Central memory CD8-positive, alpha-beta T cell (primary cell): ENCODE results near the gene PEX16.

Experiments used
- ATAC-seq: fragments of 150-1000 bp; cut with Tn5 transposase; replicated peaks from 2 replicates; pipeline ENCODE4 v1.10.0; 2022; ENCODE audit warnings: mild to moderate bottlenecking, moderate FRiP score, moderate number of reproducible peaks; ENCODE audit not compliant: poor library complexity, severe bottlenecking; ENCODE audit errors: extremely low read depth
- DNase-seq, 2 donors: peaks; one replicate each; pipeline ENCODE4 v3.0.0; 2021; ENCODE audit warnings: low spot score in 2 of 2
- H3K27ac Mint-ChIP-seq: one replicate; pipeline ENCODE4 v1.8.0; 2022; ENCODE audit warnings: low read depth, mild to moderate bottlenecking, moderate library complexity, mixed read lengths
- H3K27me3 Mint-ChIP-seq: one replicate; pipeline ENCODE4 v1.8.0; 2022; ENCODE audit warnings: mixed read lengths
- H3K36me3 Mint-ChIP-seq: one replicate; pipeline ENCODE4 v1.8.0; 2022; ENCODE audit warnings: mild to moderate bottlenecking, moderate library complexity, mixed read lengths; ENCODE audit not compliant: insufficient read depth
- H3K4me1 Mint-ChIP-seq: one replicate; pipeline ENCODE4 v1.8.0; 2022; ENCODE audit warnings: mixed read lengths
- H3K4me3 Mint-ChIP-seq: one replicate; pipeline ENCODE4 v1.8.0; 2022; ENCODE audit warnings: mild to moderate bottlenecking, moderate library complexity, mixed read lengths
- H3K9me3 Mint-ChIP-seq: one replicate; pipeline ENCODE4 v1.8.0; 2022; ENCODE audit warnings: mixed read lengths

The PEX16 gene

GRCh38 chr11:45885274-45885920 is 32.3 kb downstream of the PEX16 start, which contains the start of gene MAPK8IP1:
MAPK8IP1 (plus strand) TSS chr11:45885651; CDS start chr11:45885821, 170 bp downstream.
- Mint-ChIP-seq H3K36me3 (peaks cover 20% of the 10 kb centered on the region), H3K9me3 (no peaks in the 10 kb centered on the region), H3K27ac (no peak within 1 kb of the TSS), H3K27me3 (no peaks in the 10 kb centered on the region), H3K4me1 (peaks cover 13% of the 10 kb centered on the region), H3K4me3 (peak within 1 kb of the TSS; percentile 61)
- peak; percentile 26 to 35 for DNase-seq
- ATAC-seq, result peak; percentile 72

DNA sequence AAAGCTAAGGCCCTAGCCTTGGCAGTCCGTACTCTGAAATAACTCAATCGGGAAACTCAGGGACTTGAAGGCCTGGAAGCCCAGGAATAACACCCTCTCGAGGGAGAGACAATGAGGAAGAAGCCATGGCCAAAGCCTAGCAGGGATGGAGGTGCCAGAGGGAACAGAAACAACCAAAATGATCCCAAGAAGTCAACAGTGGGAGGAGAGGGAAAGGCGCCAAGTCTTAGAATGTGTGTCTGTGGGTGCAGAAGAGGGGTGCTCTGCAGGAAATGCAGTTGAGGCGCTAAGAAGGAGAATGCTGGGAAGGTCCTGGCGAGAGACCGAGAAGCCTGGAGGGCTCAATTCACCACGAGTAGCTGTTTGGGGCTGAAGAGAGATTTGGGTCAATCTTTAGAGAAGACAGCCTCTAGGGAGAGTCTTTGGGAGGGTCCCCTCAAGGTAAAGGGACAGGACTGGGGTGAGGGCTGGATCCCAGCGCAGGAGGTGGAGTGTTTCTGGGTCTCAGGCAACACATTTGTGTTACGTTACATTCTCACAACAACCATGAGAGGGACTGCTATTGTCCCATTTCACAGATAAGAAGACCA is 33.0 kb downstream of the PEX16 start:
- no peaks in the 10 kb centered on the region for H3K27me3 Mint-ChIP-seq
- H3K9me3 Mint-ChIP-seq, result no peaks in the 10 kb centered on the region
- peaks cover 20% of the 10 kb centered on the region for H3K36me3 Mint-ChIP-seq
- no peak overlapping the region for H3K27ac Mint-ChIP-seq
- DNase-seq, result no peak
- peaks cover 16% of the 10 kb centered on the region for H3K4me1 Mint-ChIP-seq
- ATAC-seq, result no peak
- peak overlapping the region; percentile 61 for H3K4me3 Mint-ChIP-seq

- ATAC-seq, result no peak
- peaks cover 16% of the 10 kb centered on the region for H3K4me1 Mint-ChIP-seq
- no peak overlapping the region for H3K4me3 Mint-ChIP-seq
- H3K9me3 Mint-ChIP-seq, result no peaks in the 10 kb centered on the region
- peaks cover 34% of the 10 kb centered on the region for H3K36me3 Mint-ChIP-seq
- no peaks in the 10 kb centered on the region for H3K27me3 Mint-ChIP-seq
- DNase-seq, result no peak
- H3K27ac Mint-ChIP-seq, result no peak overlapping the region
These were observed 35.8 kb downstream of the PEX16 start for GRCh38 chr11:45881708-45882368.

- H3K4me1 Mint-ChIP-seq, result peaks cover 16% of the 10 kb centered on the region
- H3K27me3 Mint-ChIP-seq, result no peaks in the 10 kb centered on the region
- ATAC-seq (no peak), DNase-seq (no peak)
- peaks cover 39% of the 10 kb centered on the region for H3K36me3 Mint-ChIP-seq
- no peaks in the 10 kb centered on the region for H3K9me3 Mint-ChIP-seq
- H3K27ac Mint-ChIP-seq, result no peak overlapping the region
- H3K4me3 Mint-ChIP-seq, result no peak overlapping the region
These were observed 36.7 kb downstream of the PEX16 start for GRCh38 chr11:45880772-45881570.

DNA sequence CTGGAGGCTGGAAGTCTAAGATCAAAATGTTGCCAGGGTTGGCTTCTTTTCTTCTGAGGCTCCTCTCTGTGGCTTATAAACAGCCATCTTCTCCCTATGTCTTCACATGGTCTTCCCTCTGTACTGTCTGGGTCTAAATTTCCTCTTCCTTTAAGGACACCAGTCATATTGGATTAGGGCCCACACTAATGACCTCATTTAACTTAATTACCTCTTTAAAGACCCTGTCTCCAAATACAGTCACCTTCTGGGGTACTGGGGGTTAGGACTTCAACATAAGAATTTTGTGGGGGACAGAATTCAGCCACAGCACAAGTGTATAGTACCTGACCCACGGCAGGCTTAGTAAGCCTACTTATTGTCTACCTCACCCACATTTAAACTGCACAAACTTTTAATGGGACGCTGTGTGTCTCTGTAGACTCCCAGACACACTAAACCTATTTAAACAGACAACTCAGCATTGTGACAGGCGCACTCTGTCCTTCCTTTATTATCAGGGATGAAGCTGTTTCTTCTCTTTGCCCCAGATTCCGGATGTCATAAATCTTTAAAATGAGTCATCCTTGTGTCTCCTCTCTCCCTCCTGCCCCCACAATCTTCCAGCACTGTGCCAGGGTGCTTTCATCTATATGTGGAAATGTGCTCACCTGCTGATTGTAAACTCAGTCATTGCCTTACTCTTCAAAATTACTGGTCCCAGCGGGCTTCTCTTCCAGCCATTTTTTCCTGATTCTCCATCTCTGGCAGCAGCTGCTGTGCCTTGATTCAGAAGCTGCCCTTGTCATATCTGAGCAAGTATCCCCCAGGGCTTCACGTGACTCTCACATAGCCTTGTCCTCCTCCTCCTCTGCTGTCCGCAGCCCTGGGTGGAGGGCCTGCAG is 37.6 kb downstream of the PEX16 start:
- DNase-seq, result no peak
- ATAC-seq, result no peak
- no peaks in the 10 kb centered on the region for H3K27me3 Mint-ChIP-seq
- H3K9me3 Mint-ChIP-seq, result no peaks in the 10 kb centered on the region
- peaks cover 41% of the 10 kb centered on the region for H3K36me3 Mint-ChIP-seq
- H3K4me3 Mint-ChIP-seq, result no peak overlapping the region
- peaks cover 13% of the 10 kb centered on the region for H3K4me1 Mint-ChIP-seq
- no peak overlapping the region for H3K27ac Mint-ChIP-seq

DNA sequence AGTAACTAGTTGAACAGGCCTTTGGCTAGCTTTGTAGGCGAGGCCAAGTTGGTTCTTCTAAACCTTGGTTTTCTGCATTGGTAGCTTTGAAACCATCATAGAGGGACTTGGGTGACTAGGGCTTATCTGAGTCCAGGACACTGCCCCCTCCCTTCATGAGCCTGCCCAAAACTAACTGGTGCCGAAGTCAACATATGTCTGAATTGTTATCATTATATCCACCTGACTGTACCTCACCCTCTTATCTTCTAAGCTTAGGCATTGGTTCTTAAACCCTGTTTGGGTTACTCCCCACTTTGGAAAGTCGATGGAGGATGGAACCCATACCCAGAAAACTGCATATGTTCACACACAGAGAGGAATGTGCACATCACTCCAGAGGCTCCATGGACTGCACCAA is 39.8 kb downstream of the PEX16 start:
- Mint-ChIP-seq H3K27ac (no peak overlapping the region), H3K9me3 (no peaks in the 10 kb centered on the region), H3K4me3 (no peak overlapping the region), H3K36me3 (peaks cover 40% of the 10 kb centered on the region), H3K4me1 (peaks cover 5% of the 10 kb centered on the region), H3K27me3 (no peaks in the 10 kb centered on the region)
- no peak for ATAC-seq
- DNase-seq, result no peak

GRCh38 chr11:45877221-45877620 is 40.5 kb downstream of the PEX16 start:
- H3K4me3 Mint-ChIP-seq, result no peak overlapping the region
- peaks cover 42% of the 10 kb centered on the region for H3K36me3 Mint-ChIP-seq
- H3K4me1 Mint-ChIP-seq, result peaks cover 5% of the 10 kb centered on the region
- DNase-seq (no peak), ATAC-seq (no peak)
- H3K27ac Mint-ChIP-seq, result no peak overlapping the region
- no peaks in the 10 kb centered on the region for H3K9me3 Mint-ChIP-seq
- H3K27me3 Mint-ChIP-seq, result no peaks in the 10 kb centered on the region

- Mint-ChIP-seq H3K27me3 (no peaks in the 10 kb centered on the region), H3K27ac (no peak overlapping the region), H3K4me1 (peaks cover 5% of the 10 kb centered on the region), H3K4me3 (no peak overlapping the region), H3K9me3 (no peaks in the 10 kb centered on the region), H3K36me3 (peaks cover 46% of the 10 kb centered on the region)
- ATAC-seq (no peak), DNase-seq (no peak)
These were observed 41.3 kb downstream of the PEX16 start for GRCh38 chr11:45876401-45876800.

- Mint-ChIP-seq H3K9me3 (no peaks in the 10 kb centered on the region), H3K27ac (no peak overlapping the region), H3K4me3 (no peak overlapping the region), H3K4me1 (no peaks in the 10 kb centered on the region), H3K36me3 (peaks cover 55% of the 10 kb centered on the region), H3K27me3 (no peaks in the 10 kb centered on the region)
- DNase-seq, result no peak
- ATAC-seq, result peak; percentile 38
These were observed 44.9 kb downstream of the PEX16 start for GRCh38 chr11:45872651-45873356.

GRCh38 chr11:45871638-45872037 is 46.0 kb downstream of the PEX16 start:
- ATAC-seq, result no peak
- peak overlapping the region; percentile 67 for H3K27ac Mint-ChIP-seq
- DNase-seq, result no peak
- no peaks in the 10 kb centered on the region for H3K4me1 Mint-ChIP-seq
- H3K4me3 Mint-ChIP-seq, result no peak overlapping the region
- H3K9me3 Mint-ChIP-seq, result no peaks in the 10 kb centered on the region
- peaks cover 56% of the 10 kb centered on the region for H3K36me3 Mint-ChIP-seq
- H3K27me3 Mint-ChIP-seq, result no peaks in the 10 kb centered on the region

GRCh38 chr11:45870706-45871105 is 47.0 kb downstream of the PEX16 start:
- peaks cover 60% of the 10 kb centered on the region for H3K36me3 Mint-ChIP-seq
- H3K27me3 Mint-ChIP-seq, result no peaks in the 10 kb centered on the region
- no peak for ATAC-seq
- no peaks in the 10 kb centered on the region for H3K9me3 Mint-ChIP-seq
- no peak overlapping the region for H3K4me3 Mint-ChIP-seq
- H3K4me1 Mint-ChIP-seq, result no peaks in the 10 kb centered on the region
- H3K27ac Mint-ChIP-seq, result peak overlapping the region; percentile 67
- DNase-seq, result no peak
